Muscle layer of duodenum (tissue), 2 donors: ENCODE data around the gene NUDCD3.

ENCODE experiments used
- H3K27ac ChIP-seq: one replicate; pipeline ENCODE4 v1.7.0; 2013; ENCODE audit warnings: mild to moderate bottlenecking, low read length
- H3K27me3 ChIP-seq: one replicate; pipeline ENCODE4 v1.7.0; 2013; ENCODE audit warnings: low read depth, mild to moderate bottlenecking, control low read depth, low read length
- H3K36me3 ChIP-seq, 2 donors: one replicate each; pipeline ENCODE4 v1.7.0; 2013; ENCODE audit warnings: low read length in 2 of 2, control low read depth in 1 of 2, mild to moderate bottlenecking in 1 of 2; ENCODE audit not compliant: insufficient read depth in 2 of 2, control insufficient read depth in 1 of 2
- H3K4me1 ChIP-seq, 2 donors: one replicate each; pipeline ENCODE4 v1.7.0; 2013; ENCODE audit warnings: low read length in 2 of 2, mild to moderate bottlenecking in 2 of 2, control low read depth in 1 of 2, moderate library complexity in 1 of 2; ENCODE audit not compliant: insufficient read depth in 2 of 2, control insufficient read depth in 1 of 2
- H3K4me3 ChIP-seq, 2 donors: one replicate each; pipeline ENCODE4 v1.7.0; 2013; ENCODE audit warnings: low read length in 2 of 2, low read depth in 1 of 2, mild to moderate bottlenecking in 1 of 2
- H3K9me3 ChIP-seq, 2 donors: one replicate each; pipeline ENCODE4 v1.7.0; 2013; ENCODE audit warnings: low read length in 2 of 2, control low read depth in 1 of 2, mild to moderate bottlenecking in 1 of 2; ENCODE audit not compliant: control insufficient read depth in 1 of 2
- donor health status: healthy.

Gene NUDCD3

DNA sequence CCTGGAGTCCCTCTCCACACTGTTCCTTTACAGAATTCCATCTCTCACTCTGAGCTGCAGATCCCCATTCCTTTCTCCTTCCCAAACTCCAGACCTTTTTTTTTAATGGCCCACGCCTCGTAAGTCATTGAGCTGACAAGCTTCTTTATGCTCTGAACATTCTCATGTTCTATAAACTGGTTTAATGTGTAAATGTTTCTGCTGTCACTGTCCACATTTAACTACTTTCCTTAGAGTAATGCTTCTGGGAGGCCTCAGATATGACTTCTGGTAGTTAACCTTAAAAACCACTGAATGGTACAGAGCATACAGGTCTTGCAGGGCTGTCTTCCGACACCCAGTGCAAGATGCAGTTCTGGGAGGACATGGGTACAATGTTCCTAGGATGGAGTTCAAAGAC, 94.0 kb downstream of the NUDCD3 start:
- Histone ChIP-seq H3K36me3 (peaks cover 16 to 19% of the 10 kb centered on the region in 2 donors), H3K9me3 (no peaks in the 10 kb centered on the region), H3K27ac (no peak overlapping the region), H3K4me3 (no peak overlapping the region), H3K27me3 (no peaks in the 10 kb centered on the region), H3K4me1 (no peaks in the 10 kb centered on the region)

DNA sequence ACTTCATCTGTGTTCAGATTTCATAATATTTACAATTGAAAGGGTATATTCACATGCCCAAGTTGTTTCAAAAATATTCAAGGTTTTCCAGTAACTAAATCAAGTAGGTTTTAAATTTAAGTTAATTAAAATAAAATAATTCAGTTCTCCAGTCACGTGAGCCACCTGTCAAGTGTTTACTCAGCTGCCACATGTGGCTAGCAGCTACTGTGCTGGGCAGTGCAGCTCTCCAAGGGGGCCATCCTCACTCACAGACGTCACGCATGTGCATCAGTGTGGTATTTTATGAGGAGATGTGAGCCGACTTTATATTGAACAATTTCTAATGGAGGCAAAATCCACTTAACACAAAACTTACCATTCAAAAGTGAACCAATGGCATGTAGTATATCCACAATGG, 95.4 kb downstream of the NUDCD3 start:
- H3K27me3 ChIP-seq, result no peaks in the 10 kb centered on the region
- H3K9me3 ChIP-seq, result no peaks in the 10 kb centered on the region
- H3K27ac ChIP-seq, result no peak overlapping the region
- H3K4me3 ChIP-seq, result no peak overlapping the region
- H3K36me3 ChIP-seq, result peaks cover 18 to 28% of the 10 kb centered on the region in 2 donors
- H3K4me1 ChIP-seq, result no peaks in the 10 kb centered on the region

DNA sequence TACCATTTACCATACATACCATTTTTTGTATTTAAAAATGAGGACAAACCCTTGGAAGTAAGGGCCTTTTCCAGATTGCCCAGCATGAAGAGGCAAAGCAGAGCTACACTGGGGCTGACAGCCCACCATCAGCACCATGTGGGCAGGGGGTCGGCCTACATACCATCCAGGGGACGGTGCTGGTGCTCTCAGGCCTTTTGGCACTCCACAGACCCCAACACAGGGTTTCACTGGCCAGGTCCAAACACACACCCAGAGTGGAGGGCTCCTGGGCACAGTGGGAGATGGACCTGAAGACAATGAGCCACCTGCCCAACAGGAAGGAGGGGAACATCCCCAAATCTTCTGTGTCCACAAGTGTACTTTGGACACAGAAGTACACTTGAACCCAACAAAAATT, 95.8 kb downstream of the NUDCD3 start:
- no peaks in the 10 kb centered on the region for H3K27me3 ChIP-seq
- no peaks in the 10 kb centered on the region for H3K4me1 ChIP-seq
- H3K9me3 ChIP-seq, result no peaks in the 10 kb centered on the region
- H3K36me3 ChIP-seq, result peaks cover 18 to 31% of the 10 kb centered on the region in 2 donors
- H3K27ac ChIP-seq, result no peak overlapping the region
- H3K4me3 ChIP-seq, result no peak overlapping the region

DNA sequence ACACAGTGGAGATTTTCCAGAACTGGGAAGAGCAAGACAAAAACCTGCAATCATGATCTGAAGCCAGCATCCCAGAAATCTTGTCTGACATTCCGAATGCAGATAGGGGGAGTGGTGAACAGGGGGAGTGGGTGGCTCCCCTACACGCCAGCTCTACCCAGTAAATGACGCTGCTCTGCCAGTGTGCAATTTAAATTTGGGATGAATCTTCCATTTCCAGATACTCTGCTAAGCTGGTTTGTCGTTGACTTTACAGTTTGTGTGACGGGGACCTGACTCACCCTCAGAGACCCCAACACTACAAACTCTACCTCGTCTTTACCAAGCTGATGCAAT, 96.4 kb downstream of the NUDCD3 start:
- H3K4me1 ChIP-seq, result no peaks in the 10 kb centered on the region

DNA sequence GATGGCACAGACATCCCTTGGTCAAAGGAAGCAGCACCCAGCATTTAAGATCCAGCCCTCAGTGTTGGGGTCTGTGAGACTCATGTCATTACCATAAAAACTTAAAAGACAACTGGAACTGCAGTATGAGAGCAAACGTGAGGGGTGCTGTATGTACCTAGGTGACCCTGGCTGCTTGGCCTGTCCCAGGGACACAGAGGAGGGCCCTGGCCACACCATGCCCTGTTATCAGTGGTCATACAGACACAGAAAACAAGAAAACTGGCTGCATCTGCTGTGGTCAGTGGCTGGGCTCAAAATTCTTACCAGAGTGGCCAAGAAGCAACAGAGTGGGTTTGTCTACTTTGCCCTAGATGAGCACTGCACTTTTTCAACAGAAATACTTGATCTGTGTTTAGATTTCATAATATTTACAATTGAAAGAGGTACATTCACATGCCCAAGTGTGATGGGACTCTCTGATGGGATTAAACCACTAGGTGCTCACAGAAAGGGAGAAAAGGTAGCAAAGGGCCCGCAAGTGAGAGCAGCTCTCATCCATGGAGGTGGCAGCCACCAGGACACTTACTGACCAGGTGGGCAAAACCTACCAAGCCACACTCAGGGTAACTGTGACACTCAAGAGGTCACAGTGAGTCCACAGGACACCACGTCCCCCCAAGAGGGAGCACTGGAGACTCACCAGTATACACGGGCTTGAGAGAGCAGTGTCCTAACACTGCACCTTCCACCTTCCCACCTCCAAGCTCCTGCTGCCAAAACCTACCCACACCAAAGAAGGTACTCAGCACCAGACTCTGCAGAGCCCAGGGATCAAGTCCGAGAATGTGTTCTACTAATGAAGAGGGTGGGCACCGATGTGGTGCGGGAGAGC, 97.0 kb downstream of the NUDCD3 start:
- no peaks in the 10 kb centered on the region for H3K4me1 ChIP-seq
- no peaks in the 10 kb centered on the region for H3K9me3 ChIP-seq
- H3K36me3 ChIP-seq, result peaks cover 18 to 42% of the 10 kb centered on the region in 2 donors
- no peaks in the 10 kb centered on the region for H3K27me3 ChIP-seq
- no peak overlapping the region for H3K4me3 ChIP-seq
- no peak overlapping the region for H3K27ac ChIP-seq

More for the DNA sequence above, 96.4 kb downstream of the NUDCD3 start:
- no peak overlapping the region for H3K4me3 ChIP-seq
- H3K27ac ChIP-seq, result no peak overlapping the region
- H3K36me3 ChIP-seq, result peaks cover 18 to 36% of the 10 kb centered on the region in 2 donors
- no peaks in the 10 kb centered on the region for H3K27me3 ChIP-seq
- no peaks in the 10 kb centered on the region for H3K9me3 ChIP-seq

DNA sequence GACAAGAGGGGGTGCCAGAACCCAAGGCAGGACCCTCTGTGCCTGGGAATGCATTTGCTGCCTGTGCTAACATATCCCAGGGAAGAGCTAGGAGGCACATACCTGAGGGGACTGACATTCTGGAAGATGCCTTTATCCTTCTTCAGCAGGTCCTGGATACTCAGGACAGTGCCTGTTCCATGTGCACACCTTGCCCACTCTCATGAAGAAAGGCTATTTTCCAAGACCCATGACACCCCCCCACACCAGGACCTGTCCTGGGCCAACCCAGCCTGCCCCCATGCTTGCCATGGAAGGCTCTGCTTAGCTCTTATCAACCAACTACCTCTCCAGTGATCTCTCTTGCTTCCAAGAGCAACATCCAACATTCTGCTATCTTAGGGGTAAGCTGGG, 97.8 kb downstream of the NUDCD3 start:
- no peak overlapping the region for H3K4me3 ChIP-seq
- no peak overlapping the region for H3K27ac ChIP-seq
- no peaks in the 10 kb centered on the region for H3K9me3 ChIP-seq
- peaks cover 18 to 45% of the 10 kb centered on the region in 2 donors for H3K36me3 ChIP-seq
- H3K27me3 ChIP-seq, result no peaks in the 10 kb centered on the region
- H3K4me1 ChIP-seq, result no peaks in the 10 kb centered on the region

DNA sequence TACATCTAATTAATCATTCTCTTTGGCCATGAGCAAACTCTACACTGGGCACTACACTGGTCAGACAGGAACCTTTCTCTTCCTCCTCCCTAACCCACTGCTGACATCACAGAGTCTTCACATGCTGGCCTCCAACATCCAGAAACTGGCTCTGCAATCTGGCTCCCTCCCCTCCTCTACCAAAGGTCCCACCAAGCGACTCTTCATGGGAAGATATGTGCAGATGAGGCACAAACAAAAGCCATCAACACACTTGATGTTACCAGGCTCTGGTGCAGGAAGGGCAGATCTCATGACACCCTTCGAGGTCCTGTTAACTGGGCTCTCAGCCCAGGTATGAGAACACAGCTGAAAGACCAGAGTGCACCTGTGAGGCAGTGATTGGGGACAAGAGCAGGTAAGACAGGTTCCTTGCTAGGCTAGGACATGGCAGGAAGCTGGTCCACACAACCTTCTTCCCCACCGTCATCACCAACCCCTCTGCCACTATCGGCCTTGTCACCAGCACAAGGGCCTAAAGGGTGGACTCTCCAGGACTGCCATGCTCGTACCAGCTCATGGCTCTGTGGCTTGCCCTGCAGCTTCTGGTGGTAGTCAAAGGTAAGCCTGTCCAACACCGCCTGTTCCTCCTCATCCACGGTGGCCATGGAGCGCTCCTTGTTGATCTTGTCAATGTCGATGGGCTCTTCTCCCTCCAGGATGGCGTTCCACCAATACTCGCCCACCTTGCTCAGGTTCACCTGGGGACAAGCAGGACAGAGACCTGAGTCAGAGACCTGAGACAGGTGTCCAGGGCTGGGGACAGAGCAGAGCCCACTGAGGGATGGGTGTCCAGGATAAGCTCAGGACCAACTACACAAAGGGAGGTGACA, 98.5 kb downstream of the NUDCD3 start:
- no peak overlapping the region for H3K27ac ChIP-seq
- no peaks in the 10 kb centered on the region for H3K27me3 ChIP-seq
- no peaks in the 10 kb centered on the region for H3K9me3 ChIP-seq
- H3K36me3 ChIP-seq, result peaks cover 18 to 51% of the 10 kb centered on the region in 2 donors
- H3K4me3 ChIP-seq, result no peak overlapping the region
- no peaks in the 10 kb centered on the region for H3K4me1 ChIP-seq

DNA sequence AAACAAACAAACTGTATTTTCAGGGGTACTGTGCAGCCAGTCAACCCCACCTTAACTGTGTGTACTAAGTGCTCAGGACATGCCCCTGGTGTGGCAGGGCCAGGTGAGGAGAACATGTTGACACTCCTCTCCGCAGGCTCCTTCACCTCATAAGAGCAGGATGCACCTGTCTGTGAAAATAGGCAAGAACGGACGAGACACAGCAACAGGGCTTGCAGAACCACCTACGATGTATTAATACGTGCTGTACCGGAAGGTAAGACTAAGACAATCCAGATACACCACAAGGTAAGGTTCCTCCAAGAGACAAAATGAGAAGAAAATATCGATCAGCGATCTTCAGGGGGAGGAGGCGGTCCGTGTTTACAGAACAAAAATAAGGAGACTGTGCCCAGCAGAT, 99.3 kb downstream of the NUDCD3 start:
- Histone ChIP-seq H3K36me3 (peaks cover 18 to 59% of the 10 kb centered on the region in 2 donors), H3K9me3 (no peaks in the 10 kb centered on the region)

DNA sequence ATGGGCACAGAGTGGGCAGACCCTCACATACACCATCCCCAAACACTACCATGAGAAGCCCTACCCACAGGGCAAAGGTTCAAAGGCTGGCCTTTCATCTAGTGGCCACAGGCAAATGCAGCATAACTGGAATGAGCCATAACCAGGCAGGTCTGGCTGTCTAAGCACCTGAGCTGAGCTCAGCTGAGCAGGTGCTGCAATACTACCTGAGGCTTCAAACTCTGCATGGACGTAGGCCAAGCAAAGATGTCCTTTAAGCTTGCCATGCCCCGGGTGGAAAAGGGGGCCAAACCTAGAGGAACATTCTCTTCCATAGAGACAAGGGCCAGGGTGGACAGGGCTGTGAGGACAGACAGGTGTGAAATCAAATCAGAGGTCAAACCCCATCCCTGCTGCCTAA, 99.8 kb downstream of the NUDCD3 start:
- no peak overlapping the region for H3K4me3 ChIP-seq
- H3K27me3 ChIP-seq, result no peaks in the 10 kb centered on the region
- H3K27ac ChIP-seq, result no peak overlapping the region
- peaks cover 22 to 60% of the 10 kb centered on the region in 2 donors for H3K36me3 ChIP-seq
- H3K4me1 ChIP-seq, result no peaks in the 10 kb centered on the region
- no peaks in the 10 kb centered on the region for H3K9me3 ChIP-seq

More for the DNA sequence above, 99.3 kb downstream of the NUDCD3 start:
- Histone ChIP-seq H3K4me1 (no peaks in the 10 kb centered on the region), H3K4me3 (no peak overlapping the region), H3K27me3 (no peaks in the 10 kb centered on the region), H3K27ac (no peak overlapping the region)

DNA sequence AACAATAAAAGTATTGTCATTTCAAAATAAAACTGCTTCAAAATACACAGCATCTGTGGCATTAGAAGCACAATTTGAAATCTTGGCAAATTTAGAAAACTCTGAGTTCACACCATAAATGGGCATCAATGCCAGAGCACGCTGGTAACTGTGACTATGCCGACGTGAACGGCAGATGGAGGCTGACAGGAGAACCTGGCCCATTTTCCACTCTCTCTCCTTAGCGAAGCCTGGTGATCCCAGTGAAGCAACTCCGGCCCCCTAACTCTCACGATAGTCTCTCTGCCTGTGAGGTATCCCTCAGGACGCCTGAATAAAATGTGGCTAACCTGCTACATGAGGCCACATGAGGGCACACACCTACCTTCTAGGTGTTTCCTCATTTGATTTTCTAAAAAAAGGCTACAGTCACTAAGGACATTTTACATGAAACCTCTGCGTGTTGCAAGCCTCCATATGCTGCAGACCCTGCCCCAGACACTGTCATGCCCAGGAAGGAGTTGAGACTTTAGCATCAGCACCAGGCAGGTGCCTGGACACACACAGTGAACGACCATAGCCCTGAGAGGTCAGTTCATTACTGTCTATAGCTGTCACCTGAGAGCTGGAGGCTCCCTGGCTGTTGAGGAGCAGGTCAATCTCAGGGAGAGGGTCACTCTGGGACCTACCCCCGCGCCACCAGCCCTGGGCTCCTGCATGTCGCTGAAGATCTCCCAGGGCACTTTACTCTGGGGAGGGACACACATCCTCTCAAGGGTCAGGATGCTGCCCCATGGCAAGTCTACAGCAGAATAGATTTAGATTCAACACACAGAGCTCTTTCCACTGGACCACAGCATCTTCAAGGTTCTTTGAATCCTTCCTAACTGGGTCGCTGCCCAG, 102.1 kb downstream of the NUDCD3 start:
- no peaks in the 10 kb centered on the region for H3K27me3 ChIP-seq
- no peak overlapping the region for H3K27ac ChIP-seq
- H3K4me1 ChIP-seq, result no peaks in the 10 kb centered on the region
- H3K4me3 ChIP-seq, result no peak overlapping the region
- H3K9me3 ChIP-seq, result no peaks in the 10 kb centered on the region
- peaks cover 27 to 73% of the 10 kb centered on the region in 2 donors for H3K36me3 ChIP-seq

DNA sequence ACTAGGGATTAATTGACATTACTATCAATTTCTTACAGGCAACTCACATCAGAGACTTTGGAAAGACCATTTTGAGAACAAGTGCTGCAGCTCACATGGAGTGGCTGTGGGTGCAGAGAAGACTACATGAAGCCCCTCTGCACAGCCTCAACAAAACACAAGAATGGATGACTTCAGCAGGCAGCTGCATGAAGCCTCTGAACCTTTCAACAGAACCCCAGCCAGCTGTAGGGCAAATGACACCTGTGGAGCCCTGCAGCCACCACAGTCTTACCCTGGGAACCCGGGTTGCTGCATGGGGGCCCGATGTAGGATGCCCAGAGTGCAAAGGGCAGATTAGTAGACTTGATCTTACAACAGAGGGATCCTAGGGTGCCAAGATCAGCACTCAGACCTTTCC, 103.1 kb downstream of the NUDCD3 start:
- Histone ChIP-seq H3K4me1 (no peaks in the 10 kb centered on the region), H3K27ac (no peak overlapping the region), H3K27me3 (no peaks in the 10 kb centered on the region), H3K9me3 (no peaks in the 10 kb centered on the region), H3K36me3 (peaks cover 33 to 82% of the 10 kb centered on the region in 2 donors), H3K4me3 (no peak overlapping the region)
